Gastroesophageal sphincter (tissue), 3 donors: ENCODE data around the gene USHBP1.

Experiments used
- EP300 ChIP-seq: sonication (generic); formaldehyde crosslinking; IDR thresholded peaks from one replicate; pipeline ENCODE4 v1.6.1; 2017; ENCODE audit warnings: antibody characterized with exemption, mild to moderate bottlenecking
- POLR2AphosphoS5 ChIP-seq: sonication (generic); formaldehyde crosslinking; IDR thresholded peaks from one replicate; pipeline ENCODE4 v1.6.1; 2017; ENCODE audit warnings: antibody characterized with exemption
- TF ChIP-seq, protein P1 (sequence below), 4 experiments: fragments of 200-600 bp in 2 of 4; fragments of 450-650 bp in 2 of 4; sonication (generic) in 1 of 4; IDR thresholded peaks; one replicate each; pipeline ENCODE4 v1.5.1; 2017 to 2019; ENCODE audit warnings: antibody characterized with exemption in 4 of 4, mild to moderate bottlenecking in 2 of 4, moderate library complexity in 2 of 4

DNA sequence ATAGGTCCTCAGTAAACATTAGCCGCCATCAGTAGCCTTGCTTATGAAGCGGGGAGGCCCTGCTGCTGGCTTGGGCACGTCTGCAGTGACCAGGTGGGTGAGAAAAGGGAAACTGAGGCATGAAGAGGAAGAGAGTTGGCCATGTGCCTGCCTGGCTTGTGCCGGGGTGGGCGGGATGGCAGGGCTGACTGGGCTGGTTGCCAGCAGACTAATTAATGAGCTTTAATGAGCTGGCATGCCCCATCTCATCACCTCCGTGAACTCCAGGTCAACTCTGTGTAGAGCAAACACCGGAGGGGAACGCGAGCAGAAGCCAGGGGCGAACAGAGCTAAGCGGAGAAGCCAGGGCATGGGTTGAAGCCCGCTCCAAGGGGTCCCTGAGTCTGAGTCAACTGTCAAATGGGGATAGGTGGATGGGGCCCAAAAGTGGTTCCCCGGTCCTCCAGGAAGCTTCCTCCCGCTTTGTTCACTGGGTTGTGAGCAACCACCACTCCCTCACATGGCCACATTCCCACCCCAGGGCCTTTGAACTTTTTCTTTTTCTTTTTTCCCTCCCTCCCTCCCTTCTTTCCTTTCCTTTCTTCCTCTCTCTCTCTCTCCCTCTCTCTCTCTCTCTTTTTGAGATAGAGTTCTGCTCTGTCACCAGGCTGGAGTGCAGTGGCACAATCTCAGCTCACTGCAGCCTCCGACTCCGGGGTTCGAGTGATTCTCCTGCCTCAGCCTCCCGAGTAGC is 27.6 kb downstream of the USHBP1 start:
- TF ChIP-seq, protein P1, sequence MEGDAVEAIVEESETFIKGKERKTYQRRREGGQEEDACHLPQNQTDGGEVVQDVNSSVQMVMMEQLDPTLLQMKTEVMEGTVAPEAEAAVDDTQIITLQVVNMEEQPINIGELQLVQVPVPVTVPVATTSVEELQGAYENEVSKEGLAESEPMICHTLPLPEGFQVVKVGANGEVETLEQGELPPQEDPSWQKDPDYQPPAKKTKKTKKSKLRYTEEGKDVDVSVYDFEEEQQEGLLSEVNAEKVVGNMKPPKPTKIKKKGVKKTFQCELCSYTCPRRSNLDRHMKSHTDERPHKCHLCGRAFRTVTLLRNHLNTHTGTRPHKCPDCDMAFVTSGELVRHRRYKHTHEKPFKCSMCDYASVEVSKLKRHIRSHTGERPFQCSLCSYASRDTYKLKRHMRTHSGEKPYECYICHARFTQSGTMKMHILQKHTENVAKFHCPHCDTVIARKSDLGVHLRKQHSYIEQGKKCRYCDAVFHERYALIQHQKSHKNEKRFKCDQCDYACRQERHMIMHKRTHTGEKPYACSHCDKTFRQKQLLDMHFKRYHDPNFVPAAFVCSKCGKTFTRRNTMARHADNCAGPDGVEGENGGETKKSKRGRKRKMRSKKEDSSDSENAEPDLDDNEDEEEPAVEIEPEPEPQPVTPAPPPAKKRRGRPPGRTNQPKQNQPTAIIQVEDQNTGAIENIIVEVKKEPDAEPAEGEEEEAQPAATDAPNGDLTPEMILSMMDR (IDR thresholded peaks at IDR 0.05) = no peak
- TF ChIP-seq POLR2AphosphoS5 (no peak), EP300 (no peak)
